Body of pancreas (tissue), 4 donors: ENCODE measurements around the gene KCTD2. TPM values are rescaled to one million over a fixed set of nuclear protein-coding genes. Genes with fewer than 3 reads are reported as not detected.

Experiments used
- ATAC-seq: fragments of 150-250 bp; one replicate; pipeline ENCODE4 v1.9.1; 2016
- DNase-seq, 4 donors: peaks; one replicate each; pipeline ENCODE4 v3.0.0-alpha.2; 2019
- H3K27ac ChIP-seq, 4 donors: fragments of 200-600 bp; sonication (generic); 1 replicate in 3 of 4; 2 replicates in 1 of 4; pipeline versions ENCODE4 v1.5.1 to v1.6.1; 2016 to 2019; ENCODE audit warnings: mild to moderate bottlenecking in 1 of 4, mixed read lengths in 1 of 4, moderate library complexity in 1 of 4
- H3K27me3 ChIP-seq, 2 donors: fragments of 200-600 bp; sonication (generic); one replicate each; pipeline ENCODE4 v1.6.0; 2016; ENCODE audit warnings: mild to moderate bottlenecking in 1 of 2
- H3K36me3 ChIP-seq, 2 donors: fragments of 200-600 bp; sonication (generic); replicated peaks in 1 of 2; 2 replicates each; pipeline ENCODE4 v1.5.1; 2016; ENCODE audit warnings: low read depth in 2 of 2; ENCODE audit not compliant: insufficient read depth in 1 of 2
- H3K4me1 ChIP-seq: fragments of 200-600 bp; sonication (generic); one replicate; pipeline ENCODE4 v1.6.0; 2016
- H3K4me3 ChIP-seq, 2 donors: fragments of 200-600 bp; sonication (generic); 1 replicate in 1 of 2; 2 replicates in 1 of 2; pipeline ENCODE4 v1.5.1; 2016 to 2019
- H3K9me3 ChIP-seq, 3 donors: fragments of 200-600 bp; sonication (generic); 1 replicate in 2 of 3; 2 replicates in 1 of 3; pipeline ENCODE4 v1.5.1; 2016
- CTCF ChIP-seq, 7 experiments: fragments of 450-650 bp in 4 of 7; fragments of 200-600 bp in 3 of 7; sonication (generic) in 3 of 7; IDR thresholded peaks; one replicate each; pipeline ENCODE4 v1.5.1; 2016 to 2019; ENCODE audit warnings: antibody characterized with exemption in 7 of 7
- POLR2A ChIP-seq, 3 donors: fragments of 450-650 bp; IDR thresholded peaks; one replicate each; pipeline ENCODE4 v1.6.1; 2016; ENCODE audit warnings: antibody characterized with exemption in 3 of 3, mild to moderate bottlenecking in 2 of 3
- WGBS, 2 donors: methylation state at CpG; one replicate each; pipeline ENCODE4 v1.1.5; 2017; 5-methylcytosine and 5-hydroxymethylcytosine counted together
- intact Hi-C: fragments of 100-400 bp; cut with DNase I; formaldehyde crosslinking; loops from one replicate; pipeline ENCODE4 v1.15.1; 2023
- total RNA-seq, 2 donors: library from RNA; depleted of rRNA; stranded (reverse); fragments of >200 nt; gene quantifications; one replicate each; pipeline ENCODE4 v1.1.0, GENCODE V29; 2016

Gene KCTD2
- total RNA-seq, 2 donors from 2014 or later = 11.2 to 12.7 TPM

- Histone ChIP-seq H3K27me3 (no peaks in the 10 kb centered on the region), H3K4me3 (no peak overlapping the region), H3K4me1 (peaks cover 21% of the 10 kb centered on the region), H3K36me3 (peaks cover 0 to 2% of the 10 kb centered on the region in 2 donors), H3K9me3 (no peaks in the 10 kb centered on the region), H3K27ac (no peak overlapping the region)
- ATAC-seq = no peak
- intact Hi-C loops = no loop called here
- DNase-seq = no peak
- no peak for TF ChIP-seq CTCF (IDR thresholded peaks at IDR 0.05)
- no peak for TF ChIP-seq POLR2A (IDR thresholded peaks at IDR 0.05)
These were observed 2.7 kb downstream of the KCTD2 start for GRCh38 chr17:75049706-75050105.

GRCh38 chr17:75051941-75052340, 4.9 kb downstream of the KCTD2 start:
- H3K4me1 ChIP-seq = peaks cover 15% of the 10 kb centered on the region
- no peak overlapping the region for H3K27ac ChIP-seq
- no peaks in the 10 kb centered on the region for H3K9me3 ChIP-seq
- no peaks in the 10 kb centered on the region for H3K27me3 ChIP-seq
- peaks cover 0 to 2% of the 10 kb centered on the region in 2 donors for H3K36me3 ChIP-seq
- ATAC-seq (no peak), DNase-seq (no peak)
- TF ChIP-seq CTCF (IDR thresholded peaks at IDR 0.05) (no peak), POLR2A (IDR thresholded peaks at IDR 0.05) (no peak)
- intact Hi-C loops = no loop called here
- H3K4me3 ChIP-seq = no peak overlapping the region
- WGBS, 2 donors = 78 to 88% methylated on average over 2 of the region's 2 CpGs

- Histone ChIP-seq H3K9me3 (no peaks in the 10 kb centered on the region), H3K4me1 (no peaks in the 10 kb centered on the region), H3K4me3 (no peak overlapping the region), H3K36me3 (peaks cover 0 to 11% of the 10 kb centered on the region in 2 donors), H3K27ac (no peak overlapping the region), H3K27me3 (no peaks in the 10 kb centered on the region)
- peak; percentile 47 for ATAC-seq
- TF ChIP-seq CTCF (IDR thresholded peaks at IDR 0.05) (peak in 4 of 7 experiments; percentile 7 to 35 (median 25)), POLR2A (IDR thresholded peaks at IDR 0.05) (no peak)
- 76 to 77% methylated on average over 25 of the region's 25 CpGs for WGBS, 2 donors
- intact Hi-C loops = no loop called here
- DNase-seq = peak in 1 of 4 donors; percentile 35
These were observed 12.6 kb downstream of the KCTD2 start for GRCh38 chr17:75059369-75060345.

- 92 to 94% methylated on average over 19 to 26 of the region's 26 CpGs for WGBS, 2 donors
These were observed 13.5 kb downstream of the KCTD2 start for GRCh38 chr17:75060434-75061054.

More at GRCh38 chr17:75060434-75061054, 13.5 kb downstream of the KCTD2 start:
- DNase-seq (no peak), ATAC-seq (no peak)
- TF ChIP-seq POLR2A (IDR thresholded peaks at IDR 0.05) (no peak), CTCF (IDR thresholded peaks at IDR 0.05) (no peak)
- intact Hi-C loops = no loop called here
- H3K36me3 ChIP-seq = peaks cover 0 to 11% of the 10 kb centered on the region in 2 donors
- no peak overlapping the region for H3K4me3 ChIP-seq
- H3K4me1 ChIP-seq = no peaks in the 10 kb centered on the region
- H3K27me3 ChIP-seq = no peaks in the 10 kb centered on the region
- H3K9me3 ChIP-seq = no peaks in the 10 kb centered on the region
- no peak overlapping the region for H3K27ac ChIP-seq
